ENCODE results near the gene PHYHD1. TPM values are rescaled to one million over a fixed set of nuclear protein-coding genes. Genes with fewer than 3 reads are reported as not detected.
"Not testable (repeated sequence)": the region's sequence is repeated elsewhere in the genome, so short reads cannot be mapped to it uniquely, and the experiment has no call there.

PHYHD1 gene
- total and polyA plus RNA-seq, 5 donors from 2014 or later: 0.40 to 0.60 (median 0.52) TPM; not detected in 2

GRCh38 chr9:128945798-128946501 lies 25.2 kb downstream of the PHYHD1 start:
- peak overlapping the region; percentile 71 for H3K4me3 ChIP-seq (ENCODE audit: low read depth, low read length)
- H3K4me1 Mint-ChIP-seq: peaks cover 0 to 44% (median 20%) of the 10 kb centered on the region in 4 donors
- peaks cover 4% of the 10 kb centered on the region for H3K36me3 ChIP-seq (ENCODE audit: control insufficient read depth, insufficient read depth, low read length)
- H3K9me3 Mint-ChIP-seq: no peaks in the 10 kb centered on the region
- H3K4me1 ChIP-seq (ENCODE audit: control insufficient read depth, insufficient read depth, low read length, poor library complexity, severe bottlenecking): peaks cover 24% of the 10 kb centered on the region
- H3K27me3 ChIP-seq (ENCODE audit: control insufficient read depth, insufficient read depth, low read length): no peaks in the 10 kb centered on the region
- H3K27ac ChIP-seq (ENCODE audit: insufficient read depth, low read length, poor library complexity, severe bottlenecking): no peak overlapping the region
- H3K4me3 Mint-ChIP-seq: peak overlapping the region; percentile 97 to 100 (median 99)
- H3K9me3 ChIP-seq (ENCODE audit: control insufficient read depth in 2 of 2, low read length in 2 of 2): no peaks in the 10 kb centered on the region
- ATAC-seq (ENCODE audit: low read depth in 2 of 2) (no peak), DNase-seq (no peak)
- no peaks in the 10 kb centered on the region for H3K27me3 Mint-ChIP-seq
- peak overlapping the region; percentile 79 to 96 (median 95) for H3K27ac Mint-ChIP-seq
- peaks cover 9% of the 10 kb centered on the region for H3K36me3 Mint-ChIP-seq

GRCh38 chr9:128946571-128947276 lies 25.9 kb downstream of the PHYHD1 start:
- H3K27me3 ChIP-seq (ENCODE audit: control insufficient read depth, insufficient read depth, low read length): no peaks in the 10 kb centered on the region
- Mint-ChIP-seq H3K27ac (peak overlapping the region; percentile 93 to 96 (median 95)), H3K36me3 (peaks cover 9% of the 10 kb centered on the region), H3K4me3 (peak overlapping the region; percentile 97 to 100 (median 99)), H3K4me1 (peaks cover 0 to 46% (median 21%) of the 10 kb centered on the region in 4 donors), H3K9me3 (no peaks in the 10 kb centered on the region), H3K27me3 (no peaks in the 10 kb centered on the region)
- peaks cover 24% of the 10 kb centered on the region for H3K4me1 ChIP-seq (ENCODE audit: control insufficient read depth, insufficient read depth, low read length, poor library complexity, severe bottlenecking)
- H3K4me3 ChIP-seq (ENCODE audit: low read depth, low read length): peak overlapping the region; percentile 71
- no peaks in the 10 kb centered on the region for H3K9me3 ChIP-seq (ENCODE audit: control insufficient read depth in 2 of 2, low read length in 2 of 2)
- DNase-seq (no peak), ATAC-seq (ENCODE audit: low read depth in 2 of 2) (peak; percentile 10 to 17)
- peak overlapping the region; percentile 91 for H3K27ac ChIP-seq (ENCODE audit: insufficient read depth, low read length, poor library complexity, severe bottlenecking)
- H3K36me3 ChIP-seq (ENCODE audit: control insufficient read depth, insufficient read depth, low read length): peaks cover 6% of the 10 kb centered on the region

- Mint-ChIP-seq H3K36me3 (peaks cover 9% of the 10 kb centered on the region), H3K4me1 (peaks cover 0 to 46% (median 21%) of the 10 kb centered on the region in 4 donors), H3K9me3 (no peaks in the 10 kb centered on the region), H3K27ac (peak overlapping the region; percentile 93 to 96 (median 95)), H3K4me3 (peak overlapping the region; percentile 97 to 100 (median 99)), H3K27me3 (no peaks in the 10 kb centered on the region)
- H3K36me3 ChIP-seq (ENCODE audit: control insufficient read depth, insufficient read depth, low read length): peaks cover 6% of the 10 kb centered on the region
- ATAC-seq (ENCODE audit: low read depth in 2 of 2) (peak; percentile 9 to 19), DNase-seq (no peak)
- no peaks in the 10 kb centered on the region for H3K27me3 ChIP-seq (ENCODE audit: control insufficient read depth, insufficient read depth, low read length)
- no peaks in the 10 kb centered on the region for H3K9me3 ChIP-seq (ENCODE audit: control insufficient read depth in 2 of 2, low read length in 2 of 2)
- H3K27ac ChIP-seq (ENCODE audit: insufficient read depth, low read length, poor library complexity, severe bottlenecking): peak overlapping the region; percentile 91
- peak overlapping the region; percentile 71 for H3K4me3 ChIP-seq (ENCODE audit: low read depth, low read length)
- peaks cover 24% of the 10 kb centered on the region for H3K4me1 ChIP-seq (ENCODE audit: control insufficient read depth, insufficient read depth, low read length, poor library complexity, severe bottlenecking)
Measured at GRCh38 chr9:128947277-128947526, 26.4 kb downstream of the PHYHD1 start.

GRCh38 chr9:128947527-128948301 lies 26.9 kb downstream of the PHYHD1 start, which contains the start of the genes DOLK and NUP188:
DOLK (minus strand) TSS chr9:128947603; CDS start chr9:128947303, 300 bp downstream.
NUP188 (plus strand) TSS chr9:128947699; CDS start chr9:128947720, 21 bp downstream.
- no peaks in the 10 kb centered on the region for H3K27me3 Mint-ChIP-seq
- DNase-seq (peak; percentile 94 to 99 (median 98)), ATAC-seq (ENCODE audit: low read depth in 2 of 2) (peak; percentile 83 to 92)
- no peaks in the 10 kb centered on the region for H3K9me3 Mint-ChIP-seq
- Histone ChIP-seq H3K4me3 (ENCODE audit: low read depth, low read length) (peak within 1 kb of the TSS; percentile 88), H3K27me3 (ENCODE audit: control insufficient read depth, insufficient read depth, low read length) (no peaks in the 10 kb centered on the region), H3K4me1 (ENCODE audit: control insufficient read depth, insufficient read depth, low read length, poor library complexity, severe bottlenecking) (peaks cover 24% of the 10 kb centered on the region), H3K36me3 (ENCODE audit: control insufficient read depth, insufficient read depth, low read length) (peaks cover 9% of the 10 kb centered on the region), H3K27ac (ENCODE audit: insufficient read depth, low read length, poor library complexity, severe bottlenecking) (peak within 1 kb of the TSS; percentile 91), H3K9me3 (ENCODE audit: control insufficient read depth in 2 of 2, low read length in 2 of 2) (no peaks in the 10 kb centered on the region)
- peak within 1 kb of the TSS; percentile 97 to 100 (median 99) for H3K4me3 Mint-ChIP-seq
- peak within 1 kb of the TSS; percentile 93 to 96 (median 95) for H3K27ac Mint-ChIP-seq
- H3K36me3 Mint-ChIP-seq: peaks cover 11% of the 10 kb centered on the region
- H3K4me1 Mint-ChIP-seq: peaks cover 0 to 49% (median 23%) of the 10 kb centered on the region in 4 donors

- H3K4me3 ChIP-seq (ENCODE audit: low read depth, low read length); H3K9me3 ChIP-seq (ENCODE audit: control insufficient read depth in 2 of 2, low read length in 2 of 2); H3K4me3 Mint-ChIP-seq; H3K9me3 Mint-ChIP-seq; DNase-seq; H3K4me1 ChIP-seq (ENCODE audit: control insufficient read depth, insufficient read depth, low read length, poor library complexity, severe bottlenecking); H3K27me3 ChIP-seq (ENCODE audit: control insufficient read depth, insufficient read depth, low read length); H3K27me3 Mint-ChIP-seq; H3K27ac Mint-ChIP-seq; H3K27ac ChIP-seq (ENCODE audit: insufficient read depth, low read length, poor library complexity, severe bottlenecking); ATAC-seq (ENCODE audit: low read depth in 2 of 2); H3K4me1 Mint-ChIP-seq: not testable (repeated sequence)
- H3K36me3 Mint-ChIP-seq: peaks cover 22% of the 10 kb centered on the region
- peaks cover 63% of the 10 kb centered on the region for H3K36me3 ChIP-seq (ENCODE audit: control insufficient read depth, insufficient read depth, low read length)
Measured at GRCh38 chr9:128961403-128961802, 40.6 kb downstream of the PHYHD1 start.

- peaks cover 43% of the 10 kb centered on the region for H3K36me3 Mint-ChIP-seq
- H3K4me1 Mint-ChIP-seq: peaks cover 0 to 9% (median 0%) of the 10 kb centered on the region in 4 donors
- Histone ChIP-seq H3K27me3 (ENCODE audit: control insufficient read depth, insufficient read depth, low read length) (no peaks in the 10 kb centered on the region), H3K27ac (ENCODE audit: insufficient read depth, low read length, poor library complexity, severe bottlenecking) (no peak overlapping the region), H3K4me1 (ENCODE audit: control insufficient read depth, insufficient read depth, low read length, poor library complexity, severe bottlenecking) (no peaks in the 10 kb centered on the region), H3K36me3 (ENCODE audit: control insufficient read depth, insufficient read depth, low read length) (peaks cover 69% of the 10 kb centered on the region), H3K4me3 (ENCODE audit: low read depth, low read length) (no peak overlapping the region), H3K9me3 (ENCODE audit: control insufficient read depth in 2 of 2, low read length in 2 of 2) (no peaks in the 10 kb centered on the region)
- H3K27ac Mint-ChIP-seq: no peak overlapping the region
- H3K27me3 Mint-ChIP-seq: no peaks in the 10 kb centered on the region
- no peak overlapping the region for H3K4me3 Mint-ChIP-seq
- no peak for ATAC-seq (ENCODE audit: low read depth in 2 of 2)
- no peaks in the 10 kb centered on the region for H3K9me3 Mint-ChIP-seq
- no peak for DNase-seq
Measured at GRCh38 chr9:128969491-128969890, 48.7 kb downstream of the PHYHD1 start.

- Mint-ChIP-seq H3K4me3 (no peak overlapping the region), H3K27me3 (no peaks in the 10 kb centered on the region), H3K36me3 (peaks cover 53% of the 10 kb centered on the region), H3K9me3 (no peaks in the 10 kb centered on the region), H3K4me1 (peaks cover 0 to 7% (median 0%) of the 10 kb centered on the region in 4 donors), H3K27ac (no peak overlapping the region)
- H3K27ac ChIP-seq (ENCODE audit: insufficient read depth, low read length, poor library complexity, severe bottlenecking): no peak overlapping the region
- ATAC-seq (ENCODE audit: low read depth in 2 of 2) (no peak), DNase-seq (no peak)
- peaks cover 80% of the 10 kb centered on the region for H3K36me3 ChIP-seq (ENCODE audit: control insufficient read depth, insufficient read depth, low read length)
- H3K4me1 ChIP-seq (ENCODE audit: control insufficient read depth, insufficient read depth, low read length, poor library complexity, severe bottlenecking): no peaks in the 10 kb centered on the region
- no peaks in the 10 kb centered on the region for H3K9me3 ChIP-seq (ENCODE audit: control insufficient read depth in 2 of 2, low read length in 2 of 2)
- no peaks in the 10 kb centered on the region for H3K27me3 ChIP-seq (ENCODE audit: control insufficient read depth, insufficient read depth, low read length)
- H3K4me3 ChIP-seq (ENCODE audit: low read depth, low read length): no peak overlapping the region
Measured at GRCh38 chr9:128972956-128973355, 52.2 kb downstream of the PHYHD1 start.

Measured in CD4-positive, CD25-positive, alpha-beta regulatory T cell (primary cell).